GM12875 (cell line): Measurements from ENCODE around the gene SMAD3.

ENCODE experiments used
- H3K4me3 ChIP-seq: one replicate; pipeline ENCODE4 v1.5.1; 2011; ENCODE audit warnings: low read depth, low read length, control low read depth
- CTCF ChIP-seq: IDR thresholded peaks from 2 replicates; pipeline ENCODE4 v1.5.1; 2011; ENCODE audit warnings: low read depth, mild to moderate bottlenecking, control low read depth, inconsistent platforms, low read length, moderate library complexity, borderline replicate concordance; ENCODE audit not compliant: insufficient read depth

Gene SMAD3

DNA sequence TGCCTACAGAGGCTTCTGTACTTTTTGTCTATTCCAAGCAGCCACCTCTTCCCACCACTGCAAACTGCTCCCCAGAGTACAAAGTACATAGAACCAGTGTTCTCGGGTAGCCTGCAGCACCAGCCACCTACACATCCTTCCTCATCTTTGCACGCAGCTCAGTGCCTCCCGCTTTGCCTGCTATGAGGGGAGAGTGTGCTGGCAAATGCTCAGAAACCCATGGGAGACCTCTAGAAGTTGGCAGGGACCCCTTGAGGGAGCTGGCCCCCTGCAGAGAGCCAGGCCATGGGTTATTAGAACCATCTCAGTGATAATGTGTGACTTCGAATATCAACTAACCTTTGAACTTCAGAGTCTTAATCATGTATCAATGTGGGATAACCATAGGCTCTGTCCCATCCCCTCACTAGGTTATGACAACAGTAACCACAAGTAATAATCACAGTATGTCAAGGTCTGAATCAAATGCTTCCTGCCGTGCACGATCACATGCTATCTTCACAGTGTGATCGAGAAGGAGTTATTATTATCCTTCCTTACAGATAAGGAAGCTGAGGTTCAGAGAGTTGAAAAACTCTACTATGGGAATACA is 22.8 kb upstream of the SMAD3 start:
- no peak for TF ChIP-seq CTCF
- no peak overlapping the region for H3K4me3 ChIP-seq

DNA sequence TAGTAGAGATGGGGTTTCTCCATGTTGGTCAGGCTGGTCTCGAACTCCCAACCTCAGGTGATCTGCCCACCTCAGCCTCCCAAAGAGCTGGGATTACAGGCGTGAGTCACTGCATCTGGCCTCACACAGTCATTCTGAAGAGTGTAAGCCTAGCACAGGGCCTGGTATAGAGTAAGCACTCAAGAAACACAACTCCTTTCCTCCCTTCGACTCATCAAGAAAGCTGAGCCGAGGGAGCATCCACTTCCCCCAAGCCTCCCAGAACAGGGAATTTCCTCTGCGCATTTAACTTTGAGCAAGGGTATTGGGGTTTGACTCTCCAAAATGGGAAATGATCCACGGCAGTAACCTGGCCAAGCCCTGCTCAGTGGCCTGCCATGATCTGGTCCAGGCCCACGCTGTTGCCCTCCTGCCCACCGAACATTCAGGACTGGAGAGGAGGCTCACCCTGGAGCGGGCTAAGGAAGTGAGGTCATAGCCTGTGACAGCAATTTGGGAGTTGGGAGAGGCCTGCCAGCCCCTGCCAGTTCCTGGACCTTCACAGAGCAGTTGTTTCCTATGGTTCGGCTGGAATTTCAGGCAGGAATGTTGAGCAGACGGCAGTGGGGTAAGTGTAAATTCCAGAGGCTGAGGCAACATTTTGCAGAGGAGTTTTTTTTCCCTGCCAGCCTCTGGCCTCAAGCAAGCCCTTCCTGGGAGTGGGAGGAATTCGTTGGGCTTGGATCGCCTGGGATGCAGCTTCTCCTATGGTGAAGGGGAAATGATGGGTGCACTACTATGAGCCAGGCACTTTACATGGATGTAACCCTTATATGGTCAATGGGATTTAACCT is 21.2 kb upstream of the SMAD3 start:
- TF ChIP-seq CTCF: no peak
- no peak overlapping the region for H3K4me3 ChIP-seq

DNA sequence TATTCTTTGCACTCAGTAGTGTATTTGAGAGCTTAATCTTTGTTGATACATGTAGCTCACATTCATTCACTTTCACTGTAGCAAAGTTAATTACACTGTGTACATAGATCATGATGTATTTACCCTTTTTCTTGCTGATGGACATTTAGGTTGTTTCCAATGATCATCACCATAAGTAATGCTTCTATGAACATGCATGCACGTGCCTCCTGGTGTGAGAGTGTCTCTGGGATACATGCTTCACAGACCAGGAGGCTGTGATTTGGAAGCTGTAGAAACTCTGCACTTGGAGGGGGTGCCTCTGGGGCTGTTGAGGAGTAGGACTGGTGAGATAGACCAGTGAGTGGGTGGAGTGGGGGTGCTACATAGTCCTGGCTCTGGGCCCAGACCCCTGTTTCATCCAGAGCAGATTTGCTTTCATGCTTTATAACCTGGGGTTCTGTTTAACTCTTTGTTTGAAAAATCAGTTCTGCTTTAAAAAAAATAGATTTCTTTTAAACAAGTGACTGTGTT is 18.2 kb upstream of the SMAD3 start:
- H3K4me3 ChIP-seq: no peak overlapping the region
- no peak for TF ChIP-seq CTCF

GRCh38 chr15:67048281-67049279 is 16.8 kb upstream of the SMAD3 start:
- no peak overlapping the region for H3K4me3 ChIP-seq

GRCh38 chr15:67049351-67050044 is 15.9 kb upstream of the SMAD3 start:
- no peak for TF ChIP-seq CTCF
- H3K4me3 ChIP-seq: no peak overlapping the region

More at GRCh38 chr15:67048281-67049279, 16.8 kb upstream of the SMAD3 start:
- no peak for TF ChIP-seq CTCF

DNA sequence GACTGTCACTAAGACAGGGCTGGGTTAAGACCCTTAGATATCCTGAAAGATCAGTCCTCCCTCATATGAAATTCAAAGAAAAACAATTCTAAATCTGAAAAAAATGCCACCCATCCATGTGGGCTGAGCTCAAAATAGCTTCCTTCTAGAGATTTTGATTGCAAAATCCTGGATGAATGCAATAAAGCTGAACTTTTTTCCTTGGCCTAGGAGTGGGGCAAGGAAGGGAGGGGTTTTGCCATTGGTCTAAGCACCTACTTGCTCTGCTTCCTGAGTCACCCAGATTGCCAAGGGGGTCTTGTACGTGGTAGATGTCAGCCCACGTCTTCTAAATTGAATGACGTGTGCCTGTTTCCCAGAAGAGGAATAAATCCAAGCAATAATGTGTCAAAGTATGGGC is 15.3 kb upstream of the SMAD3 start:
- no peak for TF ChIP-seq CTCF
- H3K4me3 ChIP-seq: no peak overlapping the region
